Naive thymus-derived CD8-positive, alpha-beta T cell (primary cell): ENCODE data around the gene GPBP1. TPM values are rescaled to one million over a fixed set of nuclear protein-coding genes. Genes with fewer than 3 reads are reported as not detected.

Source experiments
- polyA plus RNA-seq, 3 donors: library from polyadenylated mRNA; unstranded; fragments of 300-500 nt; fragmentation: Illumina TruSeq; gene quantifications; one replicate each; pipeline ENCODE4 v1.2.3, GENCODE V29; 2021
- total RNA-seq, 8 experiments: library from RNA in 2 of 8; stranded (reverse) in 2 of 8; gene quantifications; one replicate each; pipeline ENCODE4 v1.2.3 and lab custom pipeline; 2021 to 2026

GPBP1 gene
- total and polyA plus RNA-seq, 5 experiments from 2014 or later: 69.8 to 168 (median 97.1) TPM

Other genes starting within 250 kb of the GPBP1 start
- 10 to 100 TPM; 34.3 to 37.1 TPM for gene MIER3, start 221.9 kb upstream of the GPBP1 start, total RNA-seq
- gene MIER3, start 221.9 kb upstream of the GPBP1 start, polyA plus RNA-seq: 10 to 100 TPM in 1 of 3 donors, 1 to 10 TPM in 2; 3.8 to 10.3 (median 6.1) TPM